CD4-positive, alpha-beta memory T cell (primary cell): Measurements from ENCODE around the gene RETREG3. TPM values are rescaled to one million over a fixed set of nuclear protein-coding genes. Genes with fewer than 3 reads are reported as not detected.

Experiments
- CTCF ChIA-PET: fragments of 350-600 bp; sonication (Branson Sonifier 250); formaldehyde crosslinking; loops from one replicate; lab custom pipeline; 2021; ENCODE audit warnings: inconsistent platforms; ENCODE audit not compliant: partially characterized antibody; lab: Charles Lee
- POLR2A ChIA-PET: fragments of 350-600 bp; sonication (Branson Sonifier 250); formaldehyde crosslinking; loops from one replicate; lab custom pipeline; 2021; ENCODE audit not compliant: partially characterized antibody; lab: Charles Lee
- DNase-seq, 5 donors: peaks; one replicate each; pipeline versions ENCODE4 v3.0.0 to v3.0.0-alpha.2; 2020 to 2022; ENCODE audit warnings: mixed read lengths in 1 of 5
- H3K27ac ChIP-seq: one replicate; pipeline ENCODE4 v1.7.0; 2013; ENCODE audit warnings: low read depth, low read length
- H3K27me3 ChIP-seq: 2 replicates; pipeline ENCODE4 v1.7.0; 2013; ENCODE audit warnings: mild to moderate bottlenecking, low read length, moderate library complexity; ENCODE audit not compliant: insufficient read depth
- H3K36me3 ChIP-seq: 2 replicates; pipeline ENCODE4 v1.7.0; 2013; ENCODE audit warnings: mild to moderate bottlenecking, low read length, moderate library complexity; ENCODE audit not compliant: insufficient read depth
- H3K4me1 ChIP-seq: 2 replicates; pipeline ENCODE4 v1.7.0; 2013; ENCODE audit warnings: mild to moderate bottlenecking, low read length, moderate library complexity; ENCODE audit not compliant: insufficient read depth
- H3K4me3 ChIP-seq, 2 donors: one replicate each; pipeline ENCODE4 v1.7.0; 2013; ENCODE audit warnings: low read length in 2 of 2, mild to moderate bottlenecking in 1 of 2
- H3K9me3 ChIP-seq, 2 donors: one replicate each; pipeline ENCODE4 v1.7.0; 2013; ENCODE audit warnings: low read length in 2 of 2, control low read depth in 1 of 2; ENCODE audit not compliant: control insufficient read depth in 1 of 2
- H3K27ac Mint-ChIP-seq, 7 donors: one replicate each; pipeline ENCODE4 v1.8.0; 2020 to 2021; ENCODE audit warnings: mixed read lengths in 7 of 7, mild to moderate bottlenecking in 6 of 7, inconsistent platforms in 3 of 7, moderate library complexity in 3 of 7
- H3K27me3 Mint-ChIP-seq, 2 donors: one replicate each; pipeline ENCODE4 v1.8.0; 2020 to 2021; ENCODE audit warnings: mixed read lengths in 2 of 2
- H3K36me3 Mint-ChIP-seq, 2 donors: one replicate each; pipeline ENCODE4 v1.8.0; 2020 to 2021; ENCODE audit warnings: mixed read lengths in 2 of 2, inconsistent platforms in 1 of 2, mild to moderate bottlenecking in 1 of 2
- H3K4me1 Mint-ChIP-seq, 4 donors: one replicate each; pipeline ENCODE4 v1.8.0; 2020 to 2021; ENCODE audit warnings: mixed read lengths in 4 of 4, mild to moderate bottlenecking in 1 of 4
- H3K4me3 Mint-ChIP-seq, 8 donors: one replicate each; pipeline ENCODE4 v1.8.0; 2020 to 2021; ENCODE audit warnings: mixed read lengths in 8 of 8, mild to moderate bottlenecking in 7 of 8, moderate library complexity in 6 of 8, inconsistent platforms in 3 of 8
- H3K9me3 Mint-ChIP-seq, 8 donors: one replicate each; pipeline ENCODE4 v1.8.0; 2020 to 2021; ENCODE audit warnings: mixed read lengths in 8 of 8, mild to moderate bottlenecking in 5 of 8, inconsistent platforms in 3 of 8, moderate library complexity in 1 of 8
- intact Hi-C: fragments of 100-400 bp; cut with micrococcal nuclease; formaldehyde crosslinking; loops from one replicate; pipeline ENCODE4 v1.15.1; 2023
- polyA plus RNA-seq, 2 donors: library from polyadenylated mRNA; unstranded; fragments of 300-500 nt; fragmentation: Illumina TruSeq; gene quantifications; one replicate each; pipeline ENCODE4 v1.2.3, GENCODE V29; 2021
- total RNA-seq, 2 experiments: library from RNA; stranded (reverse); gene quantifications; one replicate each; pipeline ENCODE4 v1.2.3, GENCODE V29; 2021

The RETREG3 gene
- total and polyA plus RNA-seq, 4 experiments from 2014 or later: 106 to 134 (median 126) TPM

DNA sequence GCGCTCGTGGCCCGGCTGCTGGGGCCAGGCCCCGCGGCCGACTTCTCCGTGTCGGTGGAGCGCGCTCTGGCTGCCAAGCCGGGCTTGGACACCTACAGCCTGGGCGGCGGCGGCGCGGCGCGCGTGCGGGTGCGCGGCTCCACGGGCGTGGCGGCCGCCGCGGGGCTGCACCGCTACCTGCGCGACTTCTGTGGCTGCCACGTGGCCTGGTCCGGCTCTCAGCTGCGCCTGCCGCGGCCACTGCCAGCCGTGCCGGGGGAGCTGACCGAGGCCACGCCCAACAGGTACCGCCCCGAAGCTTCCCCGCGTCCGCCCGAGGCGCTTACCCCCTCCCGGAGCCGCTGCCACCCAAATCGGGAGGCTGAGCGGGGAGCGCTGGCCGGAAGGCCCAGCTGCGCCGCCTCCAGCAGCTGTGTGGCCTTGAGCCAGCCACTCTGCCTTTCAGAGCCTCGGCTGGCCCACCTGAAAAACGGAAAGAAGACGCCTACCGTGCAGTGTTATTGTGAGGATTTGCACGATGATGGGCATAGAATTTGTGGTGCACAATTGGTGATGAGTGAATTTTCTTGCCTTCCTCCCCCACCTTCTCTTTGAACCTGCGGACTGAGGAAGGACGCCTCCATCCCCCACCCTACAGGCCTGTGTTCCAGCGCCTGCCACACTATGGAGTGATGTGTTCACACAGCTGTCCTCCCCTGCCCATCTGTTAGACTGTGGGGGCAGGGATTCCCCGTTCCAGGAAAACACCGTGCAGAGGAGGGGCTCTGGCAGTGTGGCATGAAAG lies 72.6 kb downstream of the RETREG3 start:
- Mint-ChIP-seq H3K27me3 (no peaks in the 10 kb centered on the region), H3K9me3 (no peaks in the 10 kb centered on the region), H3K4me1 (peaks cover 25 to 55% (median 39%) of the 10 kb centered on the region in 4 donors), H3K36me3 (peaks cover 0 to 3% of the 10 kb centered on the region in 2 donors), H3K27ac (peak overlapping the region in 6 of 7 donors; percentile 55 to 82 (median 76)), H3K4me3 (peak overlapping the region; percentile 81 to 85 (median 84))
- H3K36me3 ChIP-seq: no peaks in the 10 kb centered on the region
- ChIA-PET POLR2A (interaction anchor here (0.8 to 2.9 kb wide), 16 partner anchors 9 to 461 kb away, joined by 3 to 28 read pairs (median 6); partner anchors contain the start of genes MLX, PSMC3IP, RETREG3 and STAT3), CTCF (interaction anchor here (1.2 to 1.7 kb wide), 4 partner anchors 12 to 31 kb away, joined by 3 to 4 read pairs (median 4); no protein-coding TSS in a partner anchor)
- H3K4me1 ChIP-seq: peaks cover 33% of the 10 kb centered on the region
- H3K4me3 ChIP-seq: peak overlapping the region; percentile 43 to 57
- H3K27me3 ChIP-seq: no peaks in the 10 kb centered on the region
- H3K9me3 ChIP-seq: no peaks in the 10 kb centered on the region
- peak; percentile 53 to 74 (median 55) for DNase-seq
- peak overlapping the region; percentile 36 for H3K27ac ChIP-seq
- intact Hi-C loops: loop anchor here (2.0 kb wide), 1 partner anchor 18 kb away; no protein-coding TSS in a partner anchor

DNA sequence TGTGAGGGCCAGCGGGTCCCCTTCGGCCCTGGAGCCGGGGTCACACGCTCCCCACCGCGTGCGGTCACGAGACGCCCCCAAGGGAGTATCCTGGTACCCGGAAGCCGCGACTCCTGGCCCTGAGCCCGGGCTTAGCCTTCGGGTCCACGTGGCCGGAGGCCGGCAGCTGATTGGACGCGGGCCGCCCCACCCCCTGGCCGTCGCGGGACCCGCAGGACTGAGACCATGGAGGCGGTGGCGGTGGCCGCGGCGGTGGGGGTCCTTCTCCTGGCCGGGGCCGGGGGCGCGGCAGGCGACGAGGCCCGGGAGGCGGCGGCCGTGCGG lies 73.2 kb downstream of the RETREG3 start, which contains the start of gene NAGLU:
Gene NAGLU (plus strand): TSS at position 194 of the 324 bp plus-strand sequence. CDS start 32 bp downstream, at position 226.
- peak within 1 kb of the TSS; percentile 43 to 57 for H3K4me3 ChIP-seq

DNA sequence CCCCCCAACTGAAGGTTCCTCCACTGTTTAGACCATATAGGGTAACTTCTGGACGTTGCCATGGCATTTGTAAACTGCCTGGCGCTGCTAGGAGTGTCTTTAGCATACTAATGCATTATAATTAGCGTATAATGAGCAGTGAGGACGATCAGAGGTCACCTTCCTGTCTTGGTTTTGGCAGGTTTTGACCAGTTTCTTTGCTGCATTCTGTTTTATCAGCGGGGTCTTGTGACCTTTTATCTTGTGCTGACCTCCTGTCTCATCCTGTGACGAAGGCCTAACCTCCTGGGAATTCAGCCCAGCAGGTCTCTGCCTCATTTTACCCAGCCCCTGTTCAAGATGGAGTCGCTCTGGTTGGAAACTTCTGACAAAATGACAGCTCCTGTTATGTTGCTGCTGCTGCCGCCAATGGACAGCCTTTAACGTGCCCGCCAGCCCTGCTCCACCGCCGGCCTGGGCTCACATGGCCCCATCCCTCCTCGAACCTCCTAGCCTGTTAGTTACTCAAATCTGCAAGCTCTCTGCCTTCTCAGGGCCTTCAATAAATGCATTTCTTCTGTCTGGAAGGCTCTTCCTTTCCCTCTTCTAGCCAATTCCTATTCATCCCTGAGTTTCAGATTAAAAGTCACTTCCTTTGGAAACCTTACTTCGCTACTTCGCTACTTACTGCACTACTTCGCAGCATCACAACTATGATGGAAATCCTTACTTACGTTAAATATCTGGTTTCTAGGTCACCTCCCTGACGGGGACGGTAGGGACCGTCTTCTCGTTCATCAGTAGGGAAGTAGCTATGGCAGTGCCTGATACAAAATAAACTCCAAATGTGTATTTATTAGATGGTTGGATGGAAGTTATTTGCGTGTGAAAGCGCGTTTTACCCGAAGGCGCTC lies 73.8 kb downstream of the RETREG3 start:
- peaks cover 34% of the 10 kb centered on the region for H3K4me1 ChIP-seq
- Mint-ChIP-seq H3K9me3 (no peaks in the 10 kb centered on the region), H3K4me3 (peak overlapping the region; percentile 80 to 93 (median 84)), H3K4me1 (peaks cover 21 to 55% (median 37%) of the 10 kb centered on the region in 4 donors), H3K27me3 (no peaks in the 10 kb centered on the region), H3K36me3 (no peaks in the 10 kb centered on the region), H3K27ac (peak overlapping the region in 6 of 7 donors; percentile 18 to 84 (median 77))
- DNase-seq: no peak
- ChIA-PET CTCF (interaction anchor here (1.2 to 1.7 kb wide), 3 partner anchors 13 to 32 kb away, joined by 3 to 4 read pairs (median 4); no protein-coding TSS in a partner anchor), POLR2A (interaction anchor here (0.7 to 2.9 kb wide), 12 partner anchors 10 to 287 kb away, joined by 3 to 28 read pairs (median 8); partner anchors contain the start of genes MLX, PSMC3IP, RETREG3 and STAT3)
- H3K9me3 ChIP-seq: no peaks in the 10 kb centered on the region
- H3K27me3 ChIP-seq: no peaks in the 10 kb centered on the region
- intact Hi-C loops: loop anchor here (2.0 kb wide), 1 partner anchor 19 kb away; no protein-coding TSS in a partner anchor
- H3K36me3 ChIP-seq: no peaks in the 10 kb centered on the region
- peak overlapping the region; percentile 46 for H3K27ac ChIP-seq
- H3K4me3 ChIP-seq: peak overlapping the region; percentile 8 to 40

More for the DNA sequence above, 73.2 kb downstream of the RETREG3 start, which contains the start of gene NAGLU:
- ChIA-PET CTCF (interaction anchor here (1.2 to 1.7 kb wide), 4 partner anchors 13 to 31 kb away, joined by 3 to 4 read pairs (median 4); no protein-coding TSS in a partner anchor), POLR2A (interaction anchor here (0.7 to 2.9 kb wide), 16 partner anchors 9 to 462 kb away, joined by 3 to 28 read pairs (median 6); partner anchors contain the start of genes MLX, PSMC3IP, RETREG3 and STAT3)
- Histone ChIP-seq H3K36me3 (no peaks in the 10 kb centered on the region), H3K27me3 (no peaks in the 10 kb centered on the region), H3K9me3 (no peaks in the 10 kb centered on the region), H3K4me1 (peaks cover 33% of the 10 kb centered on the region), H3K27ac (peak within 1 kb of the TSS; percentile 46)
- H3K9me3 Mint-ChIP-seq: no peaks in the 10 kb centered on the region
- H3K4me1 Mint-ChIP-seq: peaks cover 23 to 55% (median 37%) of the 10 kb centered on the region in 4 donors
- H3K27me3 Mint-ChIP-seq: no peaks in the 10 kb centered on the region
- intact Hi-C loops: loop anchor here (2.0 kb wide), 1 partner anchor 19 kb away; no protein-coding TSS in a partner anchor
- peak within 1 kb of the TSS; percentile 82 to 93 (median 84) for H3K4me3 Mint-ChIP-seq
- H3K36me3 Mint-ChIP-seq: no peaks in the 10 kb centered on the region
- peak; percentile 67 to 76 (median 70) for DNase-seq
- peak within 1 kb of the TSS; percentile 55 to 84 (median 82) for H3K27ac Mint-ChIP-seq

DNA sequence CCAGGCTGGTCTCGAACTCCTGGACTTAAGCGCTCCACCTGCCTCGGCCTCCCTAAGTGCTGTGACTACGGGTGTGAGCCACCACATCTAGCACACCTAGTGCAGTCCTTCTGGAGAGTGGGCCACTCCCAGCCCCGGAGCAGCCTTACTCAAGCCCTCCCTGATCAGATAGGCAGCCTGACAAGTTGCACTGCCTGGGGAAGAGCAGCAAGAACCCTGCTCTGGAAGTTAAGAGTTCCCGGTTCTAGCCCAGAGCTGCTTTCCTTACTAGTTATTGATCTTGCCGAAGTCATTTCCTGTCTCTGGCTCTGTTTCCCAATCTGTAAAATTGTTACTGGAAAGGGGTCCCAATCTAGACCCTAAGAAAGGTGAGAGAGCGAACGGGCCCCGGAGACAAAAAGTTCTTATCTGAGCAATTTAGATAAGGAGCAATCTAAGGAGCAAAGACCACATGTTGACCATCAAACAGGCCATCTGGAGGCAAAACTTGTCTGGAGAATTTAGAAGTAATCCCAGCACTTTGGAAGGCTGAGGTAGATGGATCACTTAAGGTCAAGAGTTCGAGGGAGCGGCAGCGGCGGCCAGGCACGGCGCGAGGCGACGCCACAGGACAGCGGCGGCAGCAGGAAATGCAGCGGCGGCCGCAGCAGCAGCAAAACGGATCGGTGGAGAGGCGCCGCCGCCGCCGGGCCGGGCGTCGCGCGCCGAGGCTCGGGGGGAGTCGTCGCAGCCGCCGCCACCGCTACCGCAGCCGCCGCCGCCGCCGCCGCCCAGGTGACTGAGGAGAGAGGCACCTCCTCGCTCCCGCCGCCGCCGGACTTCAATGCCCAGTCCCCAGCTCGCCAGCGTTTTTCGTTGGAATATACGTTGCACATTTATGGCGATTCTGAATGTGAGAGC lies 77.5 kb downstream of the RETREG3 start:
- Mint-ChIP-seq H3K27ac (peak overlapping the region; percentile 63 to 91 (median 86)), H3K27me3 (no peaks in the 10 kb centered on the region), H3K9me3 (no peaks in the 10 kb centered on the region), H3K36me3 (no peaks in the 10 kb centered on the region), H3K4me1 (peaks cover 22 to 55% (median 40%) of the 10 kb centered on the region in 4 donors), H3K4me3 (peak overlapping the region; percentile 82 to 92 (median 86))
- Histone ChIP-seq H3K27me3 (no peaks in the 10 kb centered on the region), H3K4me1 (peaks cover 42% of the 10 kb centered on the region), H3K4me3 (peak overlapping the region in 1 of 2 donors; percentile 10), H3K27ac (no peak overlapping the region), H3K9me3 (no peaks in the 10 kb centered on the region), H3K36me3 (no peaks in the 10 kb centered on the region)
- intact Hi-C loops: loop anchor here (5.0 kb wide), 2 partner anchors 46 to 146 kb away; partner anchors contain the start of genes PLEKHH3 and PSMC3IP
- POLR2A ChIA-PET: interaction anchor here (0.6 to 2.7 kb wide), 11 partner anchors 10 to 257 kb away, joined by 3 to 10 read pairs (median 4); partner anchors contain the start of genes PSMC3IP and STAT3
- CTCF ChIA-PET: interaction anchor here (0.8 to 4.0 kb wide), 6 partner anchors 10 to 149 kb away, joined by 4 to 27 read pairs (median 4); no protein-coding TSS in a partner anchor
- DNase-seq: peak; percentile 43 to 56 (median 50)

DNA sequence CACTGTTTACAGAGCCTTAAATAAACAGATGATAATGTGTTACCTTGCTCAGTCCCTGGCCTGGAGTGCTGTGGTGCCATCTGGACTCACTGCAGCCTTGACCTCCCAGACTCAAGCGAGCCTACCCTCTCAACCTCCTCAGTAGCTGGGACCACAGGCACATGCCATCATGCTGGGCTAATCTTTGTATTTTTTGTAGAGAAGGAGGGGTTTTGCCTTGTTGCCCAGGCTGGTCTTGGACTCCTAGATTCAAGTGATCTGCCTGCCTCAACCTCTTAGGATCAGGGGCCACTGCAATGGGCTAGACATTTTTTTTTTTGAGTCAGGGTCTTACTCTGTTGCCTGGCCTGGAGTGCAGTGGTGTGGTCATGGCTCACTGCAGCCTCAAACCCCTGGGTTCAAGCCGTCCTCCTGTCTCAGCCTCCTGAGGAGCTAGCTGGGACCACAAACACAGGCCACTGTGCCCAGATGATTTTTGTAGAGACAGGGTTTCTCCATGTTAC lies 78.2 kb downstream of the RETREG3 start:
- intact Hi-C loops: loop anchor here (5.0 kb wide), 2 partner anchors 46 to 146 kb away; partner anchors contain the start of genes PLEKHH3 and PSMC3IP
- POLR2A ChIA-PET: interaction anchor here (1.1 to 2.7 kb wide), 9 partner anchors 10 to 143 kb away, joined by 3 to 10 read pairs (median 5); partner anchors contain the start of genes PSMC3IP and STAT3
- H3K4me1 ChIP-seq: peaks cover 40% of the 10 kb centered on the region

More for the DNA sequence above, 78.2 kb downstream of the RETREG3 start:
- H3K27ac ChIP-seq: no peak overlapping the region
- Mint-ChIP-seq H3K4me1 (peaks cover 21 to 53% (median 39%) of the 10 kb centered on the region in 4 donors), H3K4me3 (peak overlapping the region in 5 of 8 donors; percentile 32 to 92 (median 44)), H3K36me3 (no peaks in the 10 kb centered on the region), H3K27me3 (no peaks in the 10 kb centered on the region), H3K27ac (peak overlapping the region; percentile 4 to 86 (median 73)), H3K9me3 (no peaks in the 10 kb centered on the region)
- CTCF ChIA-PET: interaction anchor here (0.7 to 4.0 kb wide), 7 partner anchors 12 to 466 kb away, joined by 3 to 27 read pairs (median 5); no protein-coding TSS in a partner anchor
- no peaks in the 10 kb centered on the region for H3K36me3 ChIP-seq
- no peak overlapping the region for H3K4me3 ChIP-seq
- no peak for DNase-seq
- H3K27me3 ChIP-seq: no peaks in the 10 kb centered on the region
- H3K9me3 ChIP-seq: no peaks in the 10 kb centered on the region
